ENCODE results near the gene GJB2. TPM values are rescaled to one million over a fixed set of nuclear protein-coding genes. Genes with fewer than 3 reads are reported as not detected.

The GJB2 gene
- total and polyA plus RNA-seq, 2 experiments from 2014 or later = not detected

GRCh38 chr13:20170921-20171320, 21.8 kb downstream of the GJB2 start (continued):
- TF ChIP-seq CTCF (conservative IDR thresholded peaks at IDR 0.05; ENCODE audit: low read depth in 2 of 2) = no peak

- H4K20me1 ChIP-seq (replicated peaks; ENCODE audit: insufficient read depth) = no peaks in the 10 kb centered on the region
- no peaks in the 10 kb centered on the region for H3K4me1 ChIP-seq (ENCODE audit: insufficient read depth)
- Mint-ChIP-seq H3K4me1 (peaks cover 8% of the 10 kb centered on the region), H3K36me3 (ENCODE audit: low read depth) (no peaks in the 10 kb centered on the region), H3K9me3 (no peaks in the 10 kb centered on the region), H3K27me3 (ENCODE audit: insufficient read depth, low read depth, poor library complexity) (peaks cover 15% of the 10 kb centered on the region), H3K4me3 (no peak overlapping the region), H3K27ac (no peak overlapping the region)
- DNase-seq (ENCODE audit: low spot score) (no peak), ATAC-seq (no peak)
- no peak overlapping the region for H3K4me2 ChIP-seq
- no peaks in the 10 kb centered on the region for H3F3A ChIP-seq (replicated peaks; ENCODE audit: low read depth)
- no peak overlapping the region for H2AFZ ChIP-seq
- H3K4me3 ChIP-seq = no peak overlapping the region
- no peaks in the 10 kb centered on the region for H3K36me3 ChIP-seq (ENCODE audit: insufficient read depth)
- no peaks in the 10 kb centered on the region for H3K79me2 ChIP-seq (replicated peaks; ENCODE audit: insufficient read depth)
- H3K27ac ChIP-seq (ENCODE audit: low read depth) = no peak overlapping the region
- H3K9me2 ChIP-seq (ENCODE audit: insufficient read depth) = no peaks in the 10 kb centered on the region
- no peaks in the 10 kb centered on the region for H3K27me3 ChIP-seq (ENCODE audit: insufficient read depth)
- TF ChIP-seq ETS1 (IDR thresholded peaks at IDR 0.05) (no peak), EZH2phosphoT487 (IDR thresholded peaks at IDR 0.05; ENCODE audit: unreplicated experiment) (no peak), STAT1 (IDR thresholded peaks at IDR 0.05; ENCODE audit: unreplicated experiment) (no peak), ZNF114 (CRISPR knock-in tag; IDR thresholded peaks at IDR 0.05) (no peak), CREB1 (CRISPR knock-in tag; IDR thresholded peaks at IDR 0.05; ENCODE audit: low read depth) (no peak), NANOG (IDR thresholded peaks at IDR 0.05; ENCODE audit: borderline replicate concordance) (no peak), POLR2AphosphoS5 (IDR thresholded peaks at IDR 0.05; ENCODE audit: low read depth) (no peak), ZNF331 (CRISPR knock-in tag; IDR thresholded peaks at IDR 0.05; ENCODE audit: low read depth) (no peak), ZNF462 (CRISPR knock-in tag; IDR thresholded peaks at IDR 0.05) (no peak), CTCF (conservative IDR thresholded peaks at IDR 0.05; ENCODE audit: low read depth in 2 of 2) (no peak), EZH2 (IDR thresholded peaks at IDR 0.05; ENCODE audit: low read depth, unreplicated experiment) (no peak)
Observed at GRCh38 chr13:20168396-20168795, 24.3 kb downstream of the GJB2 start.
